ENCODE measurements around the gene USP34.
"Not testable (repeated sequence)": the region's sequence is repeated elsewhere in the genome, so short reads cannot be mapped to it uniquely, and the experiment has no call there.

The USP34 gene

DNA sequence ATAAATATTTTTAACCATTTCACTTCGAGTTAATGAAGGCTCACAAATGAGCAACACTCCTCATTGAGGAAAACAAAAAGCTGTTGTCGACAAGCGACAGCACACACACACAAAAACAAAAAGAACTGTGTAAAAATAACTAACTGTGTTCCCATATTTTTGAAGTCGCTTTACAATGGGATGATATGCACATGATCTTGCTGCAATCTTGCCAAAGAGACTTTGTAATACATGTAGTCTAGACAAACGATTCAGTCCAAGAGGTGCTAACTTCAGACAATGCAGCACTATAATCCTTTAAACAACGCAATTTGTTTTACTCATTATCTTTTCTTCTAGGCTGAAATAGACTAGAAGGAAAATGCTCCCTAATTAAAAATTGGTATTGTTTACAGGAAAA is 7.2 kb upstream of the USP34 start:
- no peak for TF ChIP-seq GABPA (IDR thresholded peaks at IDR 0.05; ENCODE audit: low read depth)
- no peak for TF ChIP-seq POLR2AphosphoS5 (IDR thresholded peaks at IDR 0.05; ENCODE audit: low read depth)
- TF ChIP-seq, protein P1, sequence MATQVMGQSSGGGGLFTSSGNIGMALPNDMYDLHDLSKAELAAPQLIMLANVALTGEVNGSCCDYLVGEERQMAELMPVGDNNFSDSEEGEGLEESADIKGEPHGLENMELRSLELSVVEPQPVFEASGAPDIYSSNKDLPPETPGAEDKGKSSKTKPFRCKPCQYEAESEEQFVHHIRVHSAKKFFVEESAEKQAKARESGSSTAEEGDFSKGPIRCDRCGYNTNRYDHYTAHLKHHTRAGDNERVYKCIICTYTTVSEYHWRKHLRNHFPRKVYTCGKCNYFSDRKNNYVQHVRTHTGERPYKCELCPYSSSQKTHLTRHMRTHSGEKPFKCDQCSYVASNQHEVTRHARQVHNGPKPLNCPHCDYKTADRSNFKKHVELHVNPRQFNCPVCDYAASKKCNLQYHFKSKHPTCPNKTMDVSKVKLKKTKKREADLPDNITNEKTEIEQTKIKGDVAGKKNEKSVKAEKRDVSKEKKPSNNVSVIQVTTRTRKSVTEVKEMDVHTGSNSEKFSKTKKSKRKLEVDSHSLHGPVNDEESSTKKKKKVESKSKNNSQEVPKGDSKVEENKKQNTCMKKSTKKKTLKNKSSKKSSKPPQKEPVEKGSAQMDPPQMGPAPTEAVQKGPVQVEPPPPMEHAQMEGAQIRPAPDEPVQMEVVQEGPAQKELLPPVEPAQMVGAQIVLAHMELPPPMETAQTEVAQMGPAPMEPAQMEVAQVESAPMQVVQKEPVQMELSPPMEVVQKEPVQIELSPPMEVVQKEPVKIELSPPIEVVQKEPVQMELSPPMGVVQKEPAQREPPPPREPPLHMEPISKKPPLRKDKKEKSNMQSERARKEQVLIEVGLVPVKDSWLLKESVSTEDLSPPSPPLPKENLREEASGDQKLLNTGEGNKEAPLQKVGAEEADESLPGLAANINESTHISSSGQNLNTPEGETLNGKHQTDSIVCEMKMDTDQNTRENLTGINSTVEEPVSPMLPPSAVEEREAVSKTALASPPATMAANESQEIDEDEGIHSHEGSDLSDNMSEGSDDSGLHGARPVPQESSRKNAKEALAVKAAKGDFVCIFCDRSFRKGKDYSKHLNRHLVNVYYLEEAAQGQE (IDR thresholded peaks at IDR 0.05; ENCODE audit: insufficient replicate concordance, low read depth): no peak
- TF ChIP-seq SPI1 (IDR thresholded peaks at IDR 0.05; ENCODE audit: borderline replicate concordance, low read depth): no peak
- TF ChIP-seq, protein P2, sequence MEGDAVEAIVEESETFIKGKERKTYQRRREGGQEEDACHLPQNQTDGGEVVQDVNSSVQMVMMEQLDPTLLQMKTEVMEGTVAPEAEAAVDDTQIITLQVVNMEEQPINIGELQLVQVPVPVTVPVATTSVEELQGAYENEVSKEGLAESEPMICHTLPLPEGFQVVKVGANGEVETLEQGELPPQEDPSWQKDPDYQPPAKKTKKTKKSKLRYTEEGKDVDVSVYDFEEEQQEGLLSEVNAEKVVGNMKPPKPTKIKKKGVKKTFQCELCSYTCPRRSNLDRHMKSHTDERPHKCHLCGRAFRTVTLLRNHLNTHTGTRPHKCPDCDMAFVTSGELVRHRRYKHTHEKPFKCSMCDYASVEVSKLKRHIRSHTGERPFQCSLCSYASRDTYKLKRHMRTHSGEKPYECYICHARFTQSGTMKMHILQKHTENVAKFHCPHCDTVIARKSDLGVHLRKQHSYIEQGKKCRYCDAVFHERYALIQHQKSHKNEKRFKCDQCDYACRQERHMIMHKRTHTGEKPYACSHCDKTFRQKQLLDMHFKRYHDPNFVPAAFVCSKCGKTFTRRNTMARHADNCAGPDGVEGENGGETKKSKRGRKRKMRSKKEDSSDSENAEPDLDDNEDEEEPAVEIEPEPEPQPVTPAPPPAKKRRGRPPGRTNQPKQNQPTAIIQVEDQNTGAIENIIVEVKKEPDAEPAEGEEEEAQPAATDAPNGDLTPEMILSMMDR (IDR thresholded peaks at IDR 0.05; ENCODE audit: insufficient read depth, low read length): no peak
- H3K4me3 ChIP-seq (replicated peaks; ENCODE audit: insufficient read depth, low read length): no peak overlapping the region
- no peak for DNase-seq (ENCODE audit: low read depth in 1 of 2, low spot score in 1 of 2)
- H3K27me3 ChIP-seq (ENCODE audit: insufficient read depth, poor library complexity, severe bottlenecking): no peaks in the 10 kb centered on the region
- H3K27ac ChIP-seq (replicated peaks): no peak overlapping the region

DNA sequence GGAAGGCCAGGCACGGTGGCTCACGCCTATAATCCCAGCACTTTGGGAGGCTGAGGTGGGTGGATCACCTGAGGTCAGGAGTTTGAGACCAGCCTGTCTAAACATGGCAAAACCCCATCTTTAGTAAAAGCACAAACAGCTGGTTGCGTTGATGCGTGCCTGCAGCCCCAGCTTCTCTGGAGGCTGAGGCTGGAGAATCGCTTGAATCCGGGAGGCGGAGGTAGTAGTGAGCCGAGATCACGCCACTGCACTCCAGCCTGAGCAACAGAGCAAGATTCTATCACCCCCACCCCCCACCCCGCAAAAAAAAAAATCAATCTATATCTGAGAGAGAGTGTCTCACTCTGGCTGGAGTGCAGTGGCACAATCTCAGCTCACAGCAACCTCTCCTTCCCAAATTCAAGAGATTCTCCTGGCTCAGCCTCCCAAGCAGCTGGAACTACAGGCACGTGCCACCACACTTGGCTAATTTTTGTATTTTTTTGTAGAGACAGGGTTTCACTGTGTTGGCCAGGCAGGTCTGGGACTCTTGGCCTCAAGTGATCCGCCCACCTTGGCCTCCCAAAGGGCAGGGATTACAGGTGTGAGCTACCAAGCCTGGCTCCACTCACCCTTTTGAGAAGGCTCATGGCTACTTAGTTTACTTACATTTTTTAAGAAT is 6.2 kb upstream of the USP34 start:
- not testable (repeated sequence) for H3K27ac ChIP-seq (replicated peaks); H3K4me3 ChIP-seq (replicated peaks; ENCODE audit: insufficient read depth, low read length)

DNA sequence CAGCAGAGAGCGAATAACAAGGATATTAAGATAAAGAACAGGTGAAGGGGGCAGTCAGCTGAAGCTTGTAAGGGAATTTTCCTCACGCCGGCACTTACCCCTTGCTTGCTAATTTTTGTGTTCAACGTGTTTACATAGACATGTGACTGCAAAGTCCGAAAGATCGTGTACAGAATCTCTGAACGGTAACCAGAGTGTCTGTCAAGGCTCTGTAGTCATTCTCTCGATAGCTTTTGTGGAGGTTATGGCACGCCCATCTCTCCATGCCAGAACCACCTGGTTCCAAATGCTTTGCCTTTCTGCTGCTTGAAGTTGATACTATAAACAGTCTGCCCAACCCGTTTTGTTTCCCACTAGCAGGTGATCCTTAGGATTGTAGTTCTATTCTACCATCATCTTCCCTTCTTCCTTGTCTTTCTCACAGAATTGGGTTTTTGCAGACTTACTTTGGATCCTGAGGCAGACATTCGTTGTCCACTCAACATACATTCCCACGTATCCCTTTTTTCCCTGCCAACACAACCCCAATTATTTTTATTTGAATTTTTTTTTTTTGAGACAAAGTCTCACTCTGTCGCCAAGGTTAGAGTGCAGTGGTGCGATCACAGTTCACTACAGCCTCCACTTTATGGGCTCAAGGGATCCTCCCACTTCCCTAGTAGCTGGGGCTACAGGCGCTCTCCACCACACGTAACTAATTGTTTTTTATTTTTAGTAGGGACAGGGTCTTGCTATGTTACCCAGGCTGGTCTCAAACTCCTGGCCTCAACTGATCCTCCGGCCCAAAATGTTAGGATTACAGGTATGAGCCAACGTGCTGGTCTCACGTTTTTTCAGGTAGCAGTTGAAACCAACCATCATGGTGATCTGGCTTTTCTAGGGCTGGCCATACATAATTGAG is 1.3 kb upstream of the USP34 start:
- H3K27ac ChIP-seq (replicated peaks): peak overlapping the region; percentile 100
- TF ChIP-seq POLR2AphosphoS5 (IDR thresholded peaks at IDR 0.05; ENCODE audit: low read depth) (no peak), GABPA (IDR thresholded peaks at IDR 0.05; ENCODE audit: low read depth) (no peak), SPI1 (IDR thresholded peaks at IDR 0.05; ENCODE audit: borderline replicate concordance, low read depth) (no peak)
- TF ChIP-seq, protein P1 (IDR thresholded peaks at IDR 0.05; ENCODE audit: insufficient replicate concordance, low read depth): no peak
- TF ChIP-seq, protein P2 (IDR thresholded peaks at IDR 0.05; ENCODE audit: insufficient read depth, low read length): no peak
- peak in 1 of 2 experiments; percentile 9 for DNase-seq (ENCODE audit: low read depth in 1 of 2, low spot score in 1 of 2)

More for the DNA sequence above, 6.2 kb upstream of the USP34 start:
- TF ChIP-seq POLR2AphosphoS5 (IDR thresholded peaks at IDR 0.05; ENCODE audit: low read depth): peak; percentile 73
- H3K27me3 ChIP-seq (ENCODE audit: insufficient read depth, poor library complexity, severe bottlenecking); DNase-seq (ENCODE audit: low read depth in 1 of 2, low spot score in 1 of 2): not testable (repeated sequence)

More for the DNA sequence above, 1.3 kb upstream of the USP34 start:
- H3K4me3 ChIP-seq (replicated peaks; ENCODE audit: insufficient read depth, low read length): peak overlapping the region; percentile 70
- H3K27me3 ChIP-seq (ENCODE audit: insufficient read depth, poor library complexity, severe bottlenecking): no peaks in the 10 kb centered on the region
